HUES48 (cell line): ENCODE results near the gene MICAL2.

Experiments
- H3K27ac ChIP-seq: one replicate; pipeline ENCODE4 v1.7.0; 2013; ENCODE audit warnings: low read depth, low read length, inconsistent platforms
- H3K27me3 ChIP-seq: 2 replicates; pipeline ENCODE4 v1.6.1; 2013; ENCODE audit warnings: mild to moderate bottlenecking, low read length; ENCODE audit not compliant: control insufficient read depth, insufficient read depth
- H3K36me3 ChIP-seq: 2 replicates; pipeline ENCODE4 v1.6.1; 2013; ENCODE audit warnings: low read length; ENCODE audit not compliant: control insufficient read depth, insufficient read depth
- H3K4me1 ChIP-seq: 2 replicates; pipeline ENCODE4 v1.6.1; 2013; ENCODE audit warnings: mild to moderate bottlenecking, low read length; ENCODE audit not compliant: control insufficient read depth, insufficient read depth
- H3K4me3 ChIP-seq: 2 replicates; pipeline ENCODE4 v1.5.1; 2013; ENCODE audit warnings: mild to moderate bottlenecking, low read depth, low read length
- H3K9ac ChIP-seq: 2 replicates; pipeline ENCODE4 v1.6.1; 2013; ENCODE audit warnings: mild to moderate bottlenecking, low read depth, low read length, moderate library complexity
- H3K9me3 ChIP-seq: 2 replicates; pipeline ENCODE4 v1.6.1; 2013; ENCODE audit warnings: low read length; ENCODE audit not compliant: control insufficient read depth, insufficient read depth

The MICAL2 gene

GRCh38 chr11:12239804-12240371 lies 129.5 kb downstream of the MICAL2 start:
- no peak overlapping the region for H3K9ac ChIP-seq
- H3K4me1 ChIP-seq: peaks cover 22% of the 10 kb centered on the region
- H3K27ac ChIP-seq: no peak overlapping the region
- no peak overlapping the region for H3K4me3 ChIP-seq
- no peaks in the 10 kb centered on the region for H3K36me3 ChIP-seq
- no peaks in the 10 kb centered on the region for H3K9me3 ChIP-seq
- H3K27me3 ChIP-seq: no peaks in the 10 kb centered on the region; the same call in 1 of the 2 replicates

DNA sequence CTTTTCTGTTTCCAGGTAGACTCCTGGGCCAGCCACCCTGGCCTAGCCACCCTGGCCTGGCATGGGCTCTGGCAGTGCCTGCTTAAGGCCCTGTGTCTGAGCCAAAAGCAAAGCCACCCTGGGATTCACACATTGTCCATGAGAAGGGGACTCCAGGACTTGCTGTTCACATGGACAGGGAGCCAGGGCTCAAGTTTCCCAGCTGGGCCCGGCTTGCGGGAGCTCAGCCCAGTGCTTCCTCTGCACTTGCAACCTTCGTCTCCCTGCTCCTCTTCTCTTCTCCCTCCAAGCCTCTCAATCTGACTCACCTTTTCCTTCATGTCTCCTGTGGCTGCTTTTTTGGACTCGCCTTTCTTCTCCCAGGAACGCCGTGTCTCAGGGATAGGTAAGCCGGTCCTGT lies 130.3 kb downstream of the MICAL2 start:
- H3K4me1 ChIP-seq: peaks cover 28% of the 10 kb centered on the region
- H3K27me3 ChIP-seq: no peaks in the 10 kb centered on the region; the same call in 1 of the 2 replicates
- H3K27ac ChIP-seq: no peak overlapping the region
- no peaks in the 10 kb centered on the region for H3K9me3 ChIP-seq
- no peaks in the 10 kb centered on the region for H3K36me3 ChIP-seq
- no peak overlapping the region for H3K4me3 ChIP-seq
- H3K9ac ChIP-seq: no peak overlapping the region

DNA sequence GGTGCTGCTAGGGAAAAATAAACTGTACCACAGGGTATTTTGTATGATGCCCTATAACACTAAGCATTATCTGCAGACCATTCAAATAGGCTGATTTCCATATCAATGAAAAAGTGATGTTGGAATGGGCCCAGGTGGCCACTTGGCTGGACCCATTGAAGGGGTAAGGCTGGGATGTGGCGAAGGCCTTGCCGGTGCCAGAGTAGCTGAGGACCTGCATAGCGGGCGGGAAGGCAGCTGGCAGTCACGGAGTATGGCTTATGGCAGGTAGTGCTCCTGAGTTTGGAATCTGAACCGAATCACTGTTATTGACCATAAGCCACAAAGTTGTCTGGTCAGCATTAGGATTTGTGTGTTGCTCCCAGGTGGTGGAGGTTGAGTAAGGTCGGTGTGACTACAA lies 131.0 kb downstream of the MICAL2 start:
- Histone ChIP-seq H3K4me3 (no peak overlapping the region), H3K27ac (peak overlapping the region; percentile 20), H3K4me1 (peaks cover 31% of the 10 kb centered on the region), H3K9ac (peak overlapping the region; percentile 38; the same call in 1 of the 2 replicates), H3K36me3 (no peaks in the 10 kb centered on the region), H3K9me3 (no peaks in the 10 kb centered on the region), H3K27me3 (no peaks in the 10 kb centered on the region; the same call in 1 of the 2 replicates)

- peaks cover 31% of the 10 kb centered on the region for H3K4me1 ChIP-seq
- no peak overlapping the region for H3K9ac ChIP-seq
- no peaks in the 10 kb centered on the region for H3K36me3 ChIP-seq
- H3K4me3 ChIP-seq: no peak overlapping the region
- H3K27me3 ChIP-seq: no peaks in the 10 kb centered on the region; the same call in 1 of the 2 replicates
- no peaks in the 10 kb centered on the region for H3K9me3 ChIP-seq
- peak overlapping the region; percentile 20 for H3K27ac ChIP-seq
Measured at GRCh38 chr11:12241971-12242672, 131.7 kb downstream of the MICAL2 start.

DNA sequence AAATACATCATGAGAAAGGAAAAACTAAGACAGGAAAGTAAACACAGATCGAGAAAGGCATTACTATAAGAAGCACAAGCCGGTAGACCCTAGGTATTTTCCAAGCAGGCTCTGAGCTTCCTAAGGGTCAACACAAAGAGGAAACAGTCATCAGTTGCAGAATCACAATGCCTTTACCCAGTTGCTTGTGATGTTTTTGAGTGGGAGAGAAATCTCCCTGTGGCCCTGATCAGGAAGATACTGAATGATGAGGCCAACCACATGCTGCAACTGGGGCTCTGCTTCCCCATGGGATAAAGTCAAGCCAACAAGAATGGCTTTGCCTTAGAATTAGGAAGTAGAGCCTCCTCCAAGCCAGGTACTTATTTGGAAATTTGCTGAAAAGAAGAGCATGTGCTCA lies 132.6 kb downstream of the MICAL2 start:
- Histone ChIP-seq H3K4me3 (no peak overlapping the region), H3K27ac (no peak overlapping the region), H3K9me3 (no peaks in the 10 kb centered on the region), H3K9ac (no peak overlapping the region), H3K27me3 (no peaks in the 10 kb centered on the region; the same call in 1 of the 2 replicates), H3K36me3 (no peaks in the 10 kb centered on the region), H3K4me1 (peaks cover 33% of the 10 kb centered on the region)

- Histone ChIP-seq H3K9ac (no peak overlapping the region), H3K27me3 (no peaks in the 10 kb centered on the region; the same call in 1 of the 2 replicates), H3K4me3 (no peak overlapping the region), H3K36me3 (no peaks in the 10 kb centered on the region), H3K4me1 (peaks cover 38% of the 10 kb centered on the region), H3K9me3 (no peaks in the 10 kb centered on the region), H3K27ac (no peak overlapping the region)
Measured at GRCh38 chr11:12243486-12243885, 133.1 kb downstream of the MICAL2 start.

DNA sequence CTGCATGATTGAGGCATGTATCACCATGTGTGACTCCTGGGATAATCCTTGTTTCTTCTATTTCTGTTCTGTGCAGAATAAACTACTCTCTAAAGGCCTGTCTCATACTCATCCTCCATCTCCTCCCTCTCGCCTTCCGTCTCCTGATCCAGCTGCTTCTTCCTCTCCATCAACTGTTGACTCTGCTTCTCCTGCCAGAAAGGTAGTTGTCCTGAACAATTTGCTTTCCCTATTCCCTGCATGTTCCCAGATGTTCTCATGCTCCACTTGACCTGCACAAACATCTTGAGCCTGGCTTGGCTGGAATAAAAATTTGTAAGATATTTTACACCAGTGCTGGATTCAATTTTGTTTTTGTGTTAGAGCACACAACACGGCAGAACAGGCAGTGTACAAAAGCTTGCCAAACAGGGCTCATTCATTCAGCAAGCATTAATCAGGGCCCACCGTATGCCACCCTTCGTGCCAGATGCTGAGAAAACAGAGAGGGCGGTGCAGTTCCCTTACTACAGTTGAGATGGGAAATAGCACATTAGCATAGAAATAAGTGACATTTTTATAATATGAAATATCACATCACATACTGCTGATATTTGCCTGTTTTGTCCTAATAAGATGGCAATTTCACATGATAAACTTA lies 133.6 kb downstream of the MICAL2 start:
- Histone ChIP-seq H3K36me3 (no peaks in the 10 kb centered on the region), H3K9ac (no peak overlapping the region), H3K27me3 (no peaks in the 10 kb centered on the region; the same call in 1 of the 2 replicates), H3K4me1 (peaks cover 43% of the 10 kb centered on the region), H3K4me3 (no peak overlapping the region), H3K9me3 (no peaks in the 10 kb centered on the region), H3K27ac (no peak overlapping the region)

- no peak overlapping the region for H3K4me3 ChIP-seq
- peaks cover 52% of the 10 kb centered on the region for H3K4me1 ChIP-seq
- no peaks in the 10 kb centered on the region for H3K36me3 ChIP-seq
- no peaks in the 10 kb centered on the region for H3K9me3 ChIP-seq
- no peaks in the 10 kb centered on the region; the same call in 1 of the 2 replicates for H3K27me3 ChIP-seq
- H3K9ac ChIP-seq: no peak overlapping the region
- H3K27ac ChIP-seq: no peak overlapping the region
Measured at GRCh38 chr11:12245091-12245490, 134.7 kb downstream of the MICAL2 start.

DNA sequence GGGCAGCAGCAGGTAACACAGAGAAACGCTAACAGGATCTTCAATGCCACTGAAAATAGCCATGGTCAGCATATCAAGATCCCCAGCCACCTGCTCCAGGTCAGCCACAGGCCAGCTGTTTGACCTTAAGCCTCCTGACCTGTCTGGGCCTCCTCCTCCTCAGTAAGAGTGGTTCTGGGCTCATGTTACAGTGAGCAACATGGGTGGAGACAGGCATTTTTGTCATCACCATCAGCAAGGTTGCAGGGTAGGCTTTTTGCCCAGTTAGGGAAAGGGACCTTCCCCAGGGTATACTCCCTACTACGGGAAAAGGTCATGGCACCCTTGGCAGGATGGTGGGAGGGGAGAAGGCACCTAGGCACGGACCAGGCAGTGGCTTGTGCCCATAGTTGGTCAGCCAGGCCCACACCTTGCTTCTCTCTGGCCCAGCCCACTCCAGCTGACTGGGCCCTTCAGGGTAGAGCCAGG lies 135.2 kb downstream of the MICAL2 start:
- Histone ChIP-seq H3K9me3 (no peaks in the 10 kb centered on the region), H3K4me1 (peaks cover 52% of the 10 kb centered on the region), H3K36me3 (no peaks in the 10 kb centered on the region), H3K4me3 (no peak overlapping the region), H3K27me3 (no peaks in the 10 kb centered on the region; the same call in 1 of the 2 replicates), H3K27ac (no peak overlapping the region), H3K9ac (no peak overlapping the region)

DNA sequence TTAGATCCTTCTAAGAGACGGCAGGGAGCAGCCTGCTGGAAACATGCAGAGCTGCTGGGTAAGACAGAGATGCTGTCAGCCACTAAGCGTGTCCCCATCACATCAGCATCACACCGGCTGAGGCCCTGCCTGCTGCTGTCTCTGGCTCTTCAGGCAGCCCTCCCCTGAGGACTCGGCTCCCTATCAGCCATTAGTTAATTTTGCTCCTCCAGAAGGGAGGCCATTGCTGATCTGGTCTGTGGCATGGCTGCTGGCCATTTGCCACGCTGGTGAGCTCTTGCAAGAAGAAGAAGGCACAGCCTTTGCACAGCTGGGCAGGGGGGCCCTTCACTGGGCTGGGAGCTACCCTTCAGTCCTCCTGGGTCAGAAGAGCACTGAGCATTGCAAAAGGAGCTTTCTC lies 135.8 kb downstream of the MICAL2 start:
- Histone ChIP-seq H3K27ac (no peak overlapping the region), H3K4me1 (peaks cover 52% of the 10 kb centered on the region), H3K9ac (no peak overlapping the region), H3K36me3 (no peaks in the 10 kb centered on the region), H3K4me3 (no peak overlapping the region), H3K27me3 (no peaks in the 10 kb centered on the region; the same call in 1 of the 2 replicates), H3K9me3 (no peaks in the 10 kb centered on the region)

DNA sequence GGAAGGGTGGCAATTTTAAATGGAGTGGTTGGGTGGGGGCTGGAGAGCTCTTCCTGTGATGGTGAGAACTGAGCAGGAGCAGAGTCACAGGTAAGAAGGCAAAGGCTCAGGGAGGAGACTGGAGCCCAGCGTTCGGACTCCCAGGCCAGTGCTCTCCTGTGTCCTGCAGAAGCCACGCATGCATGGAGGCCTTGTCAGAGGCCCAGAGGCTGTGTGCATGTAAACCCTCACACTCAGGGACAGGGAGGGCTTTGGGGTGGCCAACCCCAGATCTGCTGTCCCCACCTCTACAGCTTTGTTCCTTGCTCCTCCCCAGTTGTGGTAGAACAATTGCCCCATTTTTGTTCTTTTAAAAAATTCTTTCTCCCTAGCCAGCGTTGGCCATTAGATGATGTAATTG lies 136.6 kb downstream of the MICAL2 start:
- H3K4me3 ChIP-seq: no peak overlapping the region
- H3K36me3 ChIP-seq: no peaks in the 10 kb centered on the region
- no peak overlapping the region for H3K9ac ChIP-seq
- no peak overlapping the region for H3K27ac ChIP-seq
- peaks cover 48% of the 10 kb centered on the region for H3K4me1 ChIP-seq
- H3K9me3 ChIP-seq: no peaks in the 10 kb centered on the region
- no peaks in the 10 kb centered on the region; the same call in 1 of the 2 replicates for H3K27me3 ChIP-seq
